Astrocyte of the hippocampus (primary cell): ENCODE results near the gene BLCAP.
"Not testable (repeated sequence)": the region's sequence is repeated elsewhere in the genome, so short reads cannot be mapped to it uniquely, and the experiment has no call there.

Experiments used
- DNase-seq: peaks from one replicate; pipeline ENCODE4 v3.0.0; 2011; ENCODE audit warnings: low read depth, low spot score

The BLCAP gene

GRCh38 chr20:37516811-37517750 is 10.6 kb downstream of the BLCAP start:
- no peak for DNase-seq

DNA sequence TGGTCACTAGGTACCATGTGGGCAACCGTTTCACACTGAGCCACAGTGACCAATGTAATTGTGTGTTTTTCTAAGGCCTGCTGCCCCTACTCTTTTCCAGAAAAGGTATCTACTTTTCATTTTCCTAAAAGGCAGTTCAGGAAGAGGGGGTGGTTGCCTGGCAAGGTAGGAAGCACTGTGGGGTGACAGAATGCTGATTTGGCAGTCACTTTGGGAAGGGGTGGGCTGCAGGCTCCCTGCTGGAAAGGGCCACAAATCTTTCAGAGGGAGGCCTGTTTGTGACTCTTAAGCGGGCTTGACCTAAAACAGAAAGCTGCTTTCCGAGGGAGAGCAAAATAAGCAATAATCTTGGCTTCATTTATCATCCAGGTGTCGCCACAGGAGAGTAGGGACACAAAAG is 11.8 kb downstream of the BLCAP start:
- no peak for DNase-seq

- no peak for DNase-seq
Observed at GRCh38 chr20:37513779-37514359, 13.8 kb downstream of the BLCAP start.

DNA sequence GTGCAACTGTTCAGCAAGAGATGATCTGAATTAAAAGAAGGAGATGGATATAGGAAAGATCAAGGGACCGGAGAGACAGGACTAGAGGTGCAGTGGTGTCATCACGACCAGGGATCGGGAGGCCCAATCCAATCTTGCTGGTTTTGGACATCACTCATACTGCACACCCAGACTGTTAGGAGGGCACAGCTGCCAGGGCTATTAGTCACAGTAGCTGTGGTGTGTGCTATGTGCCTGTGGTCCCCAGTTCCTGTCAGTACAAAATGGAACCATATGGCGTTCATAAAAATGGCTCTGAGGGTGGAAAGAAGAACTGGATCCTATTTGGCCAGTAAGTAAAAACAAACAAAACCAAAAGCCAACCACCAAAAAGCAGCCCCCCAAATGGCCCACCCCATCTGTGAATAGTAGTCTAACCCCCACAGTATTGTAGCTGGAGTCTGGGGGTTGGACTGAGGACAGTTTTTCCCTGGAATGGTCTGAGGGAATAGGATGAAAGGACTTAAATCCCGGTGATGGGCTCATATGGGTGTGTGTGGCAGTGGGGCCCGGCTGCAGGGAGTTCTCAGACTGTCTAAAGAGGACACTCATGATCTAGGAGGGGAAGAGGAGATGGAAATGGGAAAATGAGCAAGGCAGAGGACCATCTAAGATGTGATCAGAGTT is 15.9 kb downstream of the BLCAP start:
- DNase-seq, result peak; percentile 70

DNA sequence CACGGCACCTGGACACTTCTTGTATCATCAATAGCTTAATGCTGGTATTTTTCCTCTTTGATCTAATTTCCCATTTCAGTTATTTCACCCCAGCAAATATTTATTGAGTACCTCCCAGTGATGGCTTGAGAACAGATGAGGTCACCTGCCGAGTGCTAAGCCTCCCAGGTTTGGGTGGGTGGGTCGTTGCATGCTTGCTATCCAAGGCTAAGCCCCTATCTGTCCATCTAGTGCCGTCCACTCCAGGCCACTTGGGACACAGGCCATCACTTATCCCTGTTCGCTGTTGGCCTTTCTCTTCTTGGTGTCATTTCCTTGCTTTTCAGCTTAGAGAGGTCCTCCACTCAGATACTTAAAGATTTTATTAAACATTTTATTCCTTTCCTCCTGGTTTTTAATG is 17.4 kb downstream of the BLCAP start:
- no peak for DNase-seq

- no peak for DNase-seq
Observed at GRCh38 chr20:37506152-37506725, 21.4 kb downstream of the BLCAP start.

DNA sequence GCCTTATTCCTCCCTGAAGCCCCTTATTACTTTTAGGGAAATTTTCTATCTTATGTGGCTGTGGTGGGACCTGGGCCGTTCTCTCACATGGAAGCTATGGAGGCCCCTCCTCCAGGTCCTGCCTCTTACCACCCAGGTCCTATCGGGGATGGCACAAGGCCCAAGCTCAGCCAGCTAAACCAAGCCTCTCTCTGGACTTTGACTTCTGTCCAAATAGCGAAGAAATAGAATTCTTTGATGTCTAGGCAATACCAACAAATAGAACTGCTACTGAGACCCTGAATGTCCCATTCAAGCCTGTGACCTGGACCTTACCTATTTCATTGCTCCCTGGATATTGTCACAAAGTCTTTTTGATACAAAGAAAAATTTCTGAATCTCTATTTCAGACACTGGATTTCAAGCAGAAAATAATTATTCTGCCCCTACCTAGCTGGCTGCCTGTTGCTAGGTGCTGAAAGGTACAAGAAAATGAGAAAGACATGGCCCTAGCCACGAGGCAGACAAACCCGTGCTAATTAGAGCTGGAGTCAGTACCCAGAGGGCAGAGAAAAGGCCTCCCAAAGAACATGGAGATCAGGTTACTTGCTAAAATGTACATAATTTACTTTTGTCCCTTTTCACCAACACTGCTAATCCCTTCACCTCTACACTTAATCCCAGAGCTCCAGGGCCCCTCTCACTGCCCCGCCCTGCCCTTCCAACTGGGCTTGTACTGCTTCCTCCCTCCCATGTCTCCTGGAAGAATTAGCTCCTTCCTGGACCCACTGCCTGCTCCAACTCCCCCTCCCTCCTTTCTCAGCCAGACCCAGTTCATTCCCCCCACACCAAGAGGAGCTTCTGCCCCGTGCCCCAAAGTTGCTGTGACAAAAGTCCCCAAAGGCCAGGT is 22.2 kb downstream of the BLCAP start:
- DNase-seq, result no peak

DNA sequence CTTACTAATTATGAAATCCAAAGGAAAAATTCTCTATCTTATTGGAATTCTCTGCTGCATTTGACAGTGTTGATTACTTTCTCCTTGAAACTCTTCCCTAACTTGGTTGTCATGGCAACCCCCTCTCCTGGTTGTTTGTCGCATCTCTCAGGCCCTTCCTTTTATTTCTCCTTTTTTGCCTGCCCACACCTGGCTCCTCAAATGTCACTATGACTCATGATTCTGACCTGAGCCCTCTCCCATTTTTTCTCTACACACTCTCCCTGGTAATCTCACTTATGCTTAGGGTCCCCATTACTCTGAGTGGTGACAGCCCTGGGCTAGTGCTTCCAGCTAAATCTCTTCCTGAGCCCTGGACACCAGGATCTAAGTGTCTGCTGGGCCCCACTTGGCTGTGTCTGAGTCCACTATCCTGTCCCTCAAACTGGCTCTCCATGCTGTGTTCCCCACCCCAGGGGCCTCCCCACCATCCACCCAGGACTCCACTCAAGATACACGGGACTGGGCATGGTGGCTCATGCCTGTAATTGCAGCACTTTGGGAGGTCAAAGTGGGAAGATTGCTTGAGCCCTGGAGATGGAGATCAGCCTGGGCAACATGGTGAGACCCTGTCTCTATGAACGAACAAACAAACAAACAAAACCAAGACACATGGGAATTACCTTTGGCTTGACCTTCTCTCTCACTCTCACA is 23.1 kb downstream of the BLCAP start:
- DNase-seq, result no peak

DNA sequence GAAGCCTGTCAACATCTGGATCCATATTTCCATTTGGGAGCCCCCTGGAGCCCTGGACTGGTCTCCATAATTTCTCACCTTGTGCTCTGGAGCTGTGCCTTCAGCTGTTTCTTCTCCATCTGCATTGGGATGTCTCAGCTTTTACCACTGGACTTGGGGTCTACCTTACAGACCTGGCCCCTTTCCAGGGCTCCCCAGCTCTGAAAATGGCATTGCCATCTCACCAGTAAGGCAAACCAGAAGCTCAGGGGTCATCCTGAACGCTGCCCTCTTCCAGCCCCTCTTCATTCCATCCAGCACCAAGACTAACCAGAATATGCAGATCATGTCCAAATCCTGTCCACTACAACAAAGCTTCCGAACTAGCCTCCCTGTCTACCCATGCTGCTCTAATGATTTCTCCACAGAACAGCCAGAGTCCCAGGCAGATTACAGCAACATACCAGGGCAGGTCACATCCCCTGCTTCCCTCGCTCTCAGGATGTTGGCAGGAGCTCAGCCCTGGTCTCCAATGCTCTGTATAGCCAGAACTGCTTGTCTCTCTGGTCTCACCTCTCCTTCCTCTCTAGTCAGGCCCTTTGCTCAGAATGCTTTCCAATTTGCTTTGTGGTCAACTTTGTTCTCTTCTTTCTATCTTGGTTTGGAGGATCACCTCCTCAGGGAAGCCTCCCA is 24.3 kb downstream of the BLCAP start:
- no peak for DNase-seq

DNA sequence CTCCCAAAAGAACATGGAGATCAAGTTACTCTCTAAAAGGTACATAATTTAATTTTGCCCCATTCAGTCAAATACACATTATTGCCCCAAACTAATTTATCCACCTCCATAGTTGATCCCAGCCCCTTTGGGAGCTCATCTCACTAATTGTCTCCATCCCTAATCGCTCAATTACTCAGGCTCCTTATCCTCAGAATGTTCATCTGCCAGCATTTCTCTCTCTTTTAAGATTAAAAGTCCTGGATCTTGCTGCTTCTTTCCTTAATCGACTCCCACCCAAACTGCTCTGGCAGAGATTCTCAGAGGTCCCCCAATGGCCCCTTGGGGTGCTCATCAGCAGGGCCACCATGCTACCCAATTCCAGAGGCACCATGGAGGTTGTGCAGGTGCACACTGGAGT is 25.0 kb downstream of the BLCAP start:
- DNase-seq, result no peak

GRCh38 chr20:37501940-37502339 is 25.7 kb downstream of the BLCAP start:
- no peak for DNase-seq

DNA sequence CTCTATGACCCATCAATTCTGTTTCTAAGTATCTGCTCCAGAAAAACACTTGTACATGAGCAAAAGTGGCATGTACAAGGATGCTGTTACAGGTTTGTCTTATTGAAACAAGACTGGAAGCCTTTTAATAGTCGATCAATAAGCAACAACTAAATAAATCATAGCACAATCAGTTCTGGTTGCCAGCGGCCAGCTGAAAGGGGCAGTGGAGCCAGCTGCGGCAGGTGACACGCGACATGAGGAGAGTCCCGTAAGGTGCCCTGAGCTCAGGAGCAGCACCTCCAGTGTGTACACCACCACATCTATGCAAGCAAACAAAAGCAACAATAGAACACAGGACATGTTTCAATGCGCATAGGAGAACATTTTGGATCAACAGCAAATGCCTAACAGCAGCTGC is 27.4 kb downstream of the BLCAP start:
- DNase-seq, result no peak

GRCh38 chr20:37498066-37498665 is 29.5 kb downstream of the BLCAP start:
- DNase-seq, result no peak

GRCh38 chr20:37494796-37495195 is 32.9 kb downstream of the BLCAP start:
- DNase-seq, result no peak

GRCh38 chr20:37494301-37494700 is 33.4 kb downstream of the BLCAP start:
- no peak for DNase-seq

DNA sequence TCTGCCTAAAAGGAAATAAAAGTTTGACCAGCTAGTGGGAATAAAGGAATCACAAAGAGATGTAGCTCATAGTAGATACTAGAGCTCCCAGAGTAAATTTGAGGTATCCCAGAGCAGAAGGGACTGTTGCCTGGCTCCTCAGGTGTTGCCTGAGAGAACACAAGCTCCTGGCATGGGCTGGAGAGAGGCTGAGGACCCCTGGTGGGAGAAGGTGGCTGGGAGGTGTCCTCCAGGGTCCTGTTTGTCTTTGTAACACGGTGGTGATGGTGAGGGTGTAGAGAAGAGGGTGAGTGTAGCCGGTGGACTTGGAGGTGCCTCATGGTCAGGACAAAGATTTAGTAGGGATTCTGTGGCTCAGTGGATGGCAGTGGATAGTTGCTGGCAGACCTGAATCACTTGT is 34.7 kb downstream of the BLCAP start:
- DNase-seq, result no peak

DNA sequence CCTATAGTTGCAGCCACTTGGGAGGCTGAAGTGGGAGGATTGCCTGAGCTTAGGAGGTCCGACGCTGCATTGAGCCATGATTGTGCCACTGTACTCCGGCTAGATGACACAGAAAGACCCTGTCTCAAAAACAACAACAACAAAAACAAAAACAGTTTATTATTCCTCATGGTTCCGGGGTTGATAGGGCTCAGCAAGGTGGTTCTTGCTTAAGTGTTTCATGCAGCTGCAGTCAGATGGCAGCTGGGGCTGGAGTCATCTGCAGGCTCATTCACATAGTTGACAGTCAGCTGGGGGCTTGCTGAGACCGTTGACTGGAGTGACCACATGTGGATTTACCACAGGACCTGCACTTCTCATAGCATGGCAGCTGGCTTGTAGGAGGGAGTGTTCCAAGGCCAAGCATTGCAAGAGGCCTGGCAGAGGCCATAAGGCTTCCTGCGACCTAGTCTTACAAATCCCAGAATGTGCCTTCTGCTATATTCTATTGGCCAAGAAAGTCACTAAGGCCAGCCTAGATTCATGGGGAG is 35.5 kb downstream of the BLCAP start:
- DNase-seq, result no peak

- no peak for DNase-seq
Observed at GRCh38 chr20:37490663-37491350, 36.9 kb downstream of the BLCAP start.

DNA sequence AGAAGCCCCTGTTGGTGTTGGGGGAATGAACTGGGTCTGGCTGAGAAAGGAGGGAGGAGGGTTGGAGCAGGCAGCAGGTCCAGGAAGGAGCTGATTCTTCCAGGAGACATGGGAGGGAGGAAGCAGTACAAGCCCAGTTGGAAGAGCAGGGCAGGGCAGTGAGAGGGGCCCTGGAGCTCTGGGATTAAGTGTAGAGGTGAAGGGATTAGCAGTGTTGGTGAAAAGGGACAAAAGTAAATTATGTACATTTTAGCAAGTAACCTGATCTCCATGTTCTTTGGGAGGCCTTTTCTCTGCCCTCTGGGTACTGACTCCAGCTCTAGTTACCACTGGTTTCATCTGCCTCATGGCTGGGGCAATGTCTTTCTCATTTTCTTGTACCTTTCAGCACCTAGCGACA is 41.5 kb downstream of the BLCAP start:
- DNase-seq, result not testable (repeated sequence)
